Measurements from ENCODE around the gene PCNX4. TPM values are rescaled to one million over a fixed set of nuclear protein-coding genes. Genes with fewer than 3 reads are reported as not detected.
"Not testable (repeated sequence)": the region's sequence is repeated elsewhere in the genome, so short reads cannot be mapped to it uniquely, and the experiment has no call there.

PCNX4 gene
- total RNA-seq, 1 experiment from 2014 or later = 17.3 TPM

- Histone ChIP-seq H3K27me3 (no peaks in the 10 kb centered on the region), H3K9me3 (no peaks in the 10 kb centered on the region), H3K36me3 (peaks cover 8% of the 10 kb centered on the region), H3K4me3 (no peak overlapping the region)
- no peak for DNase-seq
These were observed 3.5 kb downstream of the PCNX4 start for GRCh38 chr14:60095231-60095630.

GRCh38 chr14:60095781-60096450 is 4.2 kb downstream of the PCNX4 start:
- no peaks in the 10 kb centered on the region for H3K27me3 ChIP-seq
- no peaks in the 10 kb centered on the region for H3K9me3 ChIP-seq
- peaks cover 8% of the 10 kb centered on the region for H3K36me3 ChIP-seq
- peak; percentile 35 for DNase-seq
- H3K4me3 ChIP-seq = no peak overlapping the region

- Histone ChIP-seq H3K9me3 (no peaks in the 10 kb centered on the region), H3K4me3 (no peak overlapping the region), H3K27me3 (no peaks in the 10 kb centered on the region), H3K36me3 (peaks cover 8% of the 10 kb centered on the region)
- no peak for DNase-seq
These were observed 6.3 kb downstream of the PCNX4 start for GRCh38 chr14:60097974-60098373.

GRCh38 chr14:60099855-60100254 is 8.1 kb downstream of the PCNX4 start:
- not testable (repeated sequence) for H3K4me3 ChIP-seq, H3K36me3 ChIP-seq, H3K27me3 ChIP-seq, DNase-seq, H3K9me3 ChIP-seq

- H3K27me3 ChIP-seq = no peaks in the 10 kb centered on the region
- H3K36me3 ChIP-seq = peaks cover 8% of the 10 kb centered on the region
- no peaks in the 10 kb centered on the region for H3K9me3 ChIP-seq
- H3K4me3 ChIP-seq = no peak overlapping the region
- DNase-seq = no peak
These were observed 10.1 kb downstream of the PCNX4 start for GRCh38 chr14:60101786-60102185.

GRCh38 chr14:60102389-60102788 is 10.7 kb downstream of the PCNX4 start:
- Histone ChIP-seq H3K36me3 (peaks cover 7% of the 10 kb centered on the region), H3K27me3 (no peaks in the 10 kb centered on the region), H3K9me3 (no peaks in the 10 kb centered on the region), H3K4me3 (no peak overlapping the region)
- peak; percentile 10 for DNase-seq

GRCh38 chr14:60106339-60106738 is 14.6 kb downstream of the PCNX4 start:
- DNase-seq = no peak
- no peaks in the 10 kb centered on the region for H3K27me3 ChIP-seq
- H3K9me3 ChIP-seq = no peaks in the 10 kb centered on the region
- H3K36me3 ChIP-seq = peaks cover 5% of the 10 kb centered on the region
- H3K4me3 ChIP-seq = no peak overlapping the region

- peaks cover 5% of the 10 kb centered on the region for H3K36me3 ChIP-seq
These were observed 15.8 kb downstream of the PCNX4 start for GRCh38 chr14:60107477-60107876.

GRCh38 chr14:60111732-60112131 is 20.0 kb downstream of the PCNX4 start:
- Histone ChIP-seq H3K9me3 (no peaks in the 10 kb centered on the region), H3K27me3 (no peaks in the 10 kb centered on the region), H3K36me3 (peaks cover 10% of the 10 kb centered on the region), H3K4me3 (no peak overlapping the region)
- no peak for DNase-seq

More at GRCh38 chr14:60107477-60107876, 15.8 kb downstream of the PCNX4 start:
- Histone ChIP-seq H3K4me3 (no peak overlapping the region), H3K27me3 (no peaks in the 10 kb centered on the region), H3K9me3 (no peaks in the 10 kb centered on the region)
- DNase-seq = no peak

GRCh38 chr14:60114881-60115280 is 23.2 kb downstream of the PCNX4 start:
- H3K9me3 ChIP-seq = no peaks in the 10 kb centered on the region
- H3K4me3 ChIP-seq = no peak overlapping the region
- no peaks in the 10 kb centered on the region for H3K27me3 ChIP-seq
- no peak for DNase-seq
- H3K36me3 ChIP-seq = peaks cover 11% of the 10 kb centered on the region

GRCh38 chr14:60116181-60116580 is 24.5 kb downstream of the PCNX4 start:
- Histone ChIP-seq H3K4me3 (no peak overlapping the region), H3K27me3 (no peaks in the 10 kb centered on the region), H3K36me3 (peaks cover 11% of the 10 kb centered on the region), H3K9me3 (no peaks in the 10 kb centered on the region)
- DNase-seq = no peak

- H3K9me3 ChIP-seq = no peaks in the 10 kb centered on the region
- H3K27me3 ChIP-seq = no peaks in the 10 kb centered on the region
- DNase-seq = no peak
- H3K36me3 ChIP-seq = peaks cover 49% of the 10 kb centered on the region
- H3K4me3 ChIP-seq = no peak overlapping the region
These were observed 34.2 kb downstream of the PCNX4 start for GRCh38 chr14:60125918-60126317.

GRCh38 chr14:60133487-60133886 is 41.8 kb downstream of the PCNX4 start:
- Histone ChIP-seq H3K9me3 (no peaks in the 10 kb centered on the region), H3K27me3 (no peaks in the 10 kb centered on the region)
- no peak for DNase-seq

GRCh38 chr14:60134702-60135101 is 43.0 kb downstream of the PCNX4 start:
- no peak for DNase-seq
- Histone ChIP-seq H3K27me3 (no peaks in the 10 kb centered on the region), H3K36me3 (peaks cover 5% of the 10 kb centered on the region; the same call in 1 of the 2 replicates)

More at GRCh38 chr14:60133487-60133886, 41.8 kb downstream of the PCNX4 start:
- Histone ChIP-seq H3K4me3 (no peak overlapping the region), H3K36me3 (peaks cover 7% of the 10 kb centered on the region)

GRCh38 chr14:60151715-60152114 is 60.0 kb downstream of the PCNX4 start:
- Histone ChIP-seq H3K9me3 (no peaks in the 10 kb centered on the region), H3K4me3 (no peak overlapping the region), H3K36me3 (peaks cover 4% of the 10 kb centered on the region; the same call in 1 of the 2 replicates), H3K27me3 (no peaks in the 10 kb centered on the region)
- DNase-seq = peak; percentile 91

More at GRCh38 chr14:60134702-60135101, 43.0 kb downstream of the PCNX4 start:
- H3K9me3 ChIP-seq = no peaks in the 10 kb centered on the region
- no peak overlapping the region for H3K4me3 ChIP-seq

GRCh38 chr14:60153991-60154390 is 62.3 kb downstream of the PCNX4 start:
- Histone ChIP-seq H3K4me3 (no peak overlapping the region), H3K27me3 (no peaks in the 10 kb centered on the region), H3K9me3 (no peaks in the 10 kb centered on the region), H3K36me3 (peaks cover 4% of the 10 kb centered on the region; the same call in 1 of the 2 replicates)
- no peak for DNase-seq

GRCh38 chr14:60154671-60155070 is 62.9 kb downstream of the PCNX4 start:
- Histone ChIP-seq H3K36me3 (peaks cover 4% of the 10 kb centered on the region; the same call in 1 of the 2 replicates), H3K4me3 (no peak overlapping the region), H3K9me3 (no peaks in the 10 kb centered on the region), H3K27me3 (no peaks in the 10 kb centered on the region)
- DNase-seq = no peak

- Histone ChIP-seq H3K27me3 (no peaks in the 10 kb centered on the region), H3K36me3 (no peaks in the 10 kb centered on the region), H3K4me3 (no peak overlapping the region), H3K9me3 (no peaks in the 10 kb centered on the region)
- DNase-seq = no peak
These were observed 68.7 kb downstream of the PCNX4 start for GRCh38 chr14:60160422-60160821.
